GM23338 (cell line): ENCODE results near the gene FAM25G.

Experiments used
- CTCF ChIP-seq, 2 experiments: fragments of 200-600 bp in 1 of 2; sonication (generic) in 1 of 2; conservative IDR thresholded peaks; 2 replicates each; pipeline versions ENCODE4 v1.5.1 to v1.6.1; 2016 to 2017; ENCODE audit warnings: antibody characterized with exemption in 2 of 2, low read depth in 2 of 2, mild to moderate bottlenecking in 2 of 2, moderate library complexity in 1 of 2
- EZH2phosphoT487 ChIP-seq: fragments of 200-600 bp; sonication (generic); IDR thresholded peaks from one replicate; pipeline ENCODE4 v1.8.1; 2018; ENCODE audit warnings: antibody characterized with exemption; ENCODE audit not compliant: unreplicated experiment
- JUNB ChIP-seq: IDR thresholded peaks from one replicate; pipeline ENCODE4 v1.6.1; 2016; ENCODE audit warnings: antibody characterized with exemption; ENCODE audit not compliant: unreplicated experiment

GRCh38 chr10:47456079-47456785 is 35.3 kb downstream of the FAM25G start:
- TF ChIP-seq JUNB: no peak
- TF ChIP-seq CTCF (conservative IDR thresholded peaks at IDR 0.05; ENCODE audit: low read depth in 2 of 2): no peak
- no peak for TF ChIP-seq EZH2phosphoT487
